GM23338 (cell line): ENCODE measurements around the gene CORT. TPM values are rescaled to one million over a fixed set of nuclear protein-coding genes. Genes with fewer than 3 reads are reported as not detected.

Experiments used
- ATAC-seq: fragments of 200-7000 bp; cut with Tn5 transposase; 3 replicates; pipeline ENCODE4 v1.9.1; 2020
- DNase-seq: peaks from one replicate; pipeline ENCODE4 v3.0.0-alpha.2; 2015; ENCODE audit warnings: low spot score
- H2AFZ ChIP-seq: fragments of 200-600 bp; sonication (generic); 2 replicates; pipeline ENCODE4 v1.8.0; 2016; ENCODE audit warnings: antibody characterized with exemption, mild to moderate bottlenecking, moderate library complexity
- H3F3A ChIP-seq: fragments of 200-600 bp; sonication (generic); replicated peaks from 2 replicates; pipeline ENCODE4 v1.8.0; 2017; ENCODE audit warnings: antibody characterized with exemption, mixed run types, low read depth
- H3K27ac ChIP-seq: fragments of 200-600 bp; sonication (generic); 2 replicates; pipeline ENCODE4 v1.6.1; 2016; ENCODE audit warnings: low read depth
- H3K27me3 ChIP-seq: fragments of 200-600 bp; sonication (generic); 2 replicates; pipeline ENCODE4 v1.8.0; 2016; ENCODE audit warnings: mild to moderate bottlenecking, mixed run types, moderate library complexity; ENCODE audit not compliant: insufficient read depth
- H3K36me3 ChIP-seq: fragments of 200-600 bp; sonication (generic); 2 replicates; pipeline ENCODE4 v1.8.0; 2016; ENCODE audit warnings: mild to moderate bottlenecking; ENCODE audit not compliant: insufficient read depth
- H3K4me1 ChIP-seq: fragments of 200-600 bp; sonication (generic); 2 replicates; pipeline ENCODE4 v1.8.0; 2016; ENCODE audit warnings: mild to moderate bottlenecking, moderate library complexity; ENCODE audit not compliant: insufficient read depth
- H3K4me2 ChIP-seq: fragments of 200-600 bp; sonication (generic); 2 replicates; pipeline ENCODE4 v1.7.1; 2017; ENCODE audit warnings: mixed run types
- H3K4me3 ChIP-seq: fragments of 200-600 bp; sonication (generic); 2 replicates; pipeline ENCODE4 v1.6.1; 2016; ENCODE audit warnings: mixed run types
- H3K79me2 ChIP-seq: fragments of 200-600 bp; sonication (generic); replicated peaks from 2 replicates; pipeline ENCODE4 v1.8.0; 2017; ENCODE audit warnings: mild to moderate bottlenecking; ENCODE audit not compliant: insufficient read depth
- H3K9me2 ChIP-seq: fragments of 200-600 bp; sonication (generic); 2 replicates; pipeline ENCODE4 v1.8.0; 2017; ENCODE audit not compliant: insufficient read depth
- H4K20me1 ChIP-seq: fragments of 200-600 bp; sonication (generic); replicated peaks from 2 replicates; pipeline ENCODE4 v1.8.0; 2017; ENCODE audit warnings: mild to moderate bottlenecking; ENCODE audit not compliant: insufficient read depth
- H3K27ac Mint-ChIP-seq: 2 replicates; pipeline ENCODE4 v1.8.0; 2020; ENCODE audit warnings: inconsistent platforms, mild to moderate bottlenecking, moderate library complexity, mixed read lengths
- H3K27me3 Mint-ChIP-seq: 3 replicates; pipeline ENCODE4 v1.8.0; 2022; ENCODE audit warnings: low read depth, mild to moderate bottlenecking, moderate library complexity, mixed read lengths, inconsistent platforms; ENCODE audit not compliant: insufficient read depth, poor library complexity
- H3K36me3 Mint-ChIP-seq: 3 replicates; pipeline ENCODE4 v1.8.0; 2021; ENCODE audit warnings: low read depth, mild to moderate bottlenecking, inconsistent platforms, moderate library complexity, mixed read lengths
- H3K4me1 Mint-ChIP-seq: 3 replicates; pipeline ENCODE4 v1.8.0; 2020; ENCODE audit warnings: mild to moderate bottlenecking, inconsistent platforms, mixed read lengths
- H3K4me3 Mint-ChIP-seq: 3 replicates; pipeline ENCODE4 v1.8.0; 2021; ENCODE audit warnings: moderate library complexity, mild to moderate bottlenecking, inconsistent platforms, mixed read lengths
- H3K9me3 Mint-ChIP-seq: 3 replicates; pipeline ENCODE4 v1.8.0; 2020; ENCODE audit warnings: moderate library complexity, mild to moderate bottlenecking, inconsistent platforms, mixed read lengths
- CREB1 ChIP-seq: fragments of 250-450 bp; sonication (Bioruptor Pico); IDR thresholded peaks from 2 replicates; pipeline ENCODE4 v1.5.0; 2020; ENCODE audit warnings: low read depth, mild to moderate bottlenecking, moderate library complexity
- CTCF ChIP-seq, 2 experiments: fragments of 200-600 bp in 1 of 2; sonication (generic) in 1 of 2; conservative IDR thresholded peaks; 2 replicates each; pipeline versions ENCODE4 v1.5.1 to v1.6.1; 2016 to 2017; ENCODE audit warnings: antibody characterized with exemption in 2 of 2, low read depth in 2 of 2, mild to moderate bottlenecking in 2 of 2, moderate library complexity in 1 of 2
- ETS1 ChIP-seq: IDR thresholded peaks from 2 replicates; pipeline ENCODE4 v1.6.1; 2016; ENCODE audit warnings: antibody characterized with exemption
- EZH2 ChIP-seq: fragments of 200-600 bp; sonication (generic); IDR thresholded peaks from one replicate; pipeline ENCODE4 v1.8.0; 2017; ENCODE audit warnings: antibody characterized with exemption, mild to moderate bottlenecking, low read depth; ENCODE audit not compliant: unreplicated experiment
- EZH2phosphoT487 ChIP-seq: fragments of 200-600 bp; sonication (generic); IDR thresholded peaks from one replicate; pipeline ENCODE4 v1.8.1; 2018; ENCODE audit warnings: antibody characterized with exemption; ENCODE audit not compliant: unreplicated experiment
- JUNB ChIP-seq: IDR thresholded peaks from one replicate; pipeline ENCODE4 v1.6.1; 2016; ENCODE audit warnings: antibody characterized with exemption; ENCODE audit not compliant: unreplicated experiment
- NANOG ChIP-seq: IDR thresholded peaks from 2 replicates; pipeline ENCODE4 v1.6.1; 2016; ENCODE audit warnings: antibody characterized with exemption, borderline replicate concordance
- POLR2AphosphoS5 ChIP-seq: IDR thresholded peaks from 2 replicates; pipeline ENCODE4 v1.6.1; 2016; ENCODE audit warnings: antibody characterized with exemption, low read depth
- REST ChIP-seq: IDR thresholded peaks from one replicate; pipeline ENCODE4 v1.6.1; 2018; ENCODE audit warnings: antibody characterized with exemption; ENCODE audit not compliant: unreplicated experiment
- STAT1 ChIP-seq: IDR thresholded peaks from one replicate; pipeline ENCODE4 v1.6.1; 2016; ENCODE audit warnings: antibody characterized with exemption; ENCODE audit not compliant: unreplicated experiment
- ZNF114 ChIP-seq: fragments of 250-450 bp; sonication (Bioruptor Pico); IDR thresholded peaks from 2 replicates; pipeline ENCODE4 v1.5.0; 2020; ENCODE audit warnings: mild to moderate bottlenecking, moderate library complexity
- ZNF331 ChIP-seq: fragments of 250-450 bp; sonication (Bioruptor Pico); IDR thresholded peaks from 2 replicates; pipeline ENCODE4 v1.5.0; 2020; ENCODE audit warnings: low read depth, mild to moderate bottlenecking, moderate library complexity
- ZNF462 ChIP-seq: fragments of 250-450 bp; sonication (Bioruptor Pico); IDR thresholded peaks from 2 replicates; pipeline ENCODE4 v1.5.0; 2020; ENCODE audit warnings: mild to moderate bottlenecking, moderate library complexity
- polyA plus RNA-seq: library from polyadenylated mRNA; unstranded; fragments of >200 nt; fragmentation: Nextera tagmentation; extraction: Ambion mirVana; gene quantifications from 2 replicates; pipeline ENCODE4 v1.2.1, GENCODE V29; 2016
- total RNA-seq: library from RNA; depleted of rRNA; stranded (reverse); fragments of >200 nt; shearing (Covaris generic); gene quantifications from 2 replicates; pipeline ENCODE4 v1.2.3, GENCODE V29; 2014

The CORT gene
- total and polyA plus RNA-seq, 2 experiments from 2014 or later = 1.4 TPM; not detected in 1

- Mint-ChIP-seq H3K4me3 (peak within 1 kb of the TSS; percentile 94), H3K9me3 (no peaks in the 10 kb centered on the region), H3K36me3 (peaks cover 8% of the 10 kb centered on the region; the same call in 2 of the 3 replicates), H3K27ac (peak within 1 kb of the TSS; percentile 83), H3K27me3 (peaks cover 11% of the 10 kb centered on the region), H3K4me1 (peaks cover 22% of the 10 kb centered on the region)
- peak within 1 kb of the TSS; percentile 97 for H3K27ac ChIP-seq
- H3K4me1 ChIP-seq = peaks cover 20% of the 10 kb centered on the region
- H3K36me3 ChIP-seq = no peaks in the 10 kb centered on the region
- peaks cover 24% of the 10 kb centered on the region for H4K20me1 ChIP-seq
- no peak for TF ChIP-seq ZNF331 (CRISPR knock-in tag)
- no peak for TF ChIP-seq ZNF114 (CRISPR knock-in tag)
- TF ChIP-seq CTCF (conservative IDR thresholded peaks at IDR 0.05; ENCODE audit: low read depth in 2 of 2) = 0 out of 4 replicates have a peak, but pooled peaks of 1 of the 2 experiments have one; percentile 11
- peak; percentile 98 for TF ChIP-seq ETS1
- TF ChIP-seq NANOG = no peak
- no peak for TF ChIP-seq EZH2phosphoT487
- TF ChIP-seq JUNB = no peak
- peak; percentile 65 for TF ChIP-seq POLR2AphosphoS5
- TF ChIP-seq STAT1 = no peak
- no peak for TF ChIP-seq REST
- TF ChIP-seq EZH2 = no peak
- TF ChIP-seq ZNF462 (CRISPR knock-in tag) = no peak
- TF ChIP-seq CREB1 = 0 out of 2 replicates have a peak, but pooled peaks have one; percentile 28
- H3K9me2 ChIP-seq = no peaks in the 10 kb centered on the region
- peaks cover 14% of the 10 kb centered on the region for H3F3A ChIP-seq
- H3K4me2 ChIP-seq = peak within 1 kb of the TSS; percentile 96
- peak within 1 kb of the TSS; percentile 99 for H3K4me3 ChIP-seq
- DNase-seq (peak; percentile 98), ATAC-seq (peak; percentile 82)
- H3K27me3 ChIP-seq = no peaks in the 10 kb centered on the region
- H3K79me2 ChIP-seq = peaks cover 68% of the 10 kb centered on the region
- peak within 1 kb of the TSS; percentile 86 for H2AFZ ChIP-seq
These were observed 25.0 kb downstream of the CORT start, which contains the start of gene PEX14 for GRCh38 chr1:10474613-10475507. Gene PEX14, plus strand, starts transcription at chr1:10474950. Its CDS starts 17 bp downstream, at chr1:10474967.
